ENCODE measurements around the gene GDF10. TPM values are rescaled to one million over a fixed set of nuclear protein-coding genes. Genes with fewer than 3 reads are reported as not detected.

The GDF10 gene
- total RNA-seq, 2 donors from 2014 or later: 0.63 to 1.9 TPM

GRCh38 chr10:47344996-47345870 lies 45.2 kb downstream of the GDF10 start:
- DNase-seq (ENCODE audit: low spot score): no peak
- Histone ChIP-seq H3K27me3 (no peaks in the 10 kb centered on the region), H3K36me3 (no peaks in the 10 kb centered on the region), H3K27ac (no peak overlapping the region), H3K4me3 (no peak overlapping the region), H3K9me3 (no peaks in the 10 kb centered on the region), H3K4me1 (no peaks in the 10 kb centered on the region)
- TF ChIP-seq CTCF (IDR thresholded peaks at IDR 0.05): no peak

GRCh38 chr10:47346581-47347302 lies 46.7 kb downstream of the GDF10 start:
- Histone ChIP-seq H3K36me3 (no peaks in the 10 kb centered on the region), H3K9me3 (no peaks in the 10 kb centered on the region), H3K4me1 (no peaks in the 10 kb centered on the region), H3K27me3 (no peaks in the 10 kb centered on the region), H3K4me3 (no peak overlapping the region), H3K27ac (no peak overlapping the region)
- no peak for DNase-seq (ENCODE audit: low spot score)
- TF ChIP-seq CTCF (IDR thresholded peaks at IDR 0.05): no peak

- Histone ChIP-seq H3K36me3 (no peaks in the 10 kb centered on the region), H3K9me3 (no peaks in the 10 kb centered on the region), H3K4me3 (no peak overlapping the region), H3K27me3 (no peaks in the 10 kb centered on the region), H3K27ac (no peak overlapping the region), H3K4me1 (no peaks in the 10 kb centered on the region)
- DNase-seq (ENCODE audit: low spot score): no peak
- TF ChIP-seq CTCF (IDR thresholded peaks at IDR 0.05): no peak
These were observed 47.3 kb downstream of the GDF10 start for GRCh38 chr10:47347303-47347675.

- Histone ChIP-seq H3K9me3 (no peaks in the 10 kb centered on the region), H3K4me3 (no peak within 1 kb of the TSS), H3K36me3 (no peaks in the 10 kb centered on the region), H3K27ac (no peak within 1 kb of the TSS), H3K4me1 (no peaks in the 10 kb centered on the region), H3K27me3 (no peaks in the 10 kb centered on the region)
- no peak for TF ChIP-seq CTCF (IDR thresholded peaks at IDR 0.05)
- no peak for DNase-seq (ENCODE audit: low spot score)
These were observed 48.2 kb downstream of the GDF10 start, which contains the start of gene RBP3 for GRCh38 chr10:47348138-47348651. RBP3 (plus strand) TSS chr10:47348363; CDS start chr10:47348485, 122 bp downstream.

GRCh38 chr10:47348661-47349470 lies 48.9 kb downstream of the GDF10 start:
- TF ChIP-seq CTCF (IDR thresholded peaks at IDR 0.05): no peak
- no peaks in the 10 kb centered on the region for H3K4me1 ChIP-seq
- no peaks in the 10 kb centered on the region for H3K27me3 ChIP-seq

More at GRCh38 chr10:47348661-47349470, 48.9 kb downstream of the GDF10 start:
- H3K4me3 ChIP-seq: no peak overlapping the region
- H3K36me3 ChIP-seq: no peaks in the 10 kb centered on the region
- DNase-seq (ENCODE audit: low spot score): no peak
- H3K27ac ChIP-seq: no peak overlapping the region
- H3K9me3 ChIP-seq: no peaks in the 10 kb centered on the region

All from right atrium auricular region (tissue), 2 donors.